GM10248 (cell line): ENCODE data around the gene FAM118B.
A peak's percentile ranks its signal among the peaks of the same experiment; 100 is the strongest.

Experiments
- CTCF ChIA-PET: fragments of 300-600 bp; sonication (Branson Sonifier 250); formaldehyde crosslinking; extraction: SDS; loops from one replicate; lab custom pipeline; 2021; ENCODE audit warnings: antibody characterized with exemption; lab: Yijun Ruan, JAX
- POLR2A ChIA-PET: fragments of 350-650 bp; sonication (Branson Sonifier 250); formaldehyde crosslinking; extraction: SDS; loops from one replicate; lab custom pipeline; 2020; ENCODE audit warnings: antibody characterized with exemption; lab: Yijun Ruan, JAX
- DNase-seq: peaks from one replicate; pipeline ENCODE4 v3.0.0; 2012; ENCODE audit errors: extremely low spot score
- TF ChIP-seq, protein P1 (sequence below): IDR thresholded peaks from 2 replicates; pipeline ENCODE4 v1.5.1; 2012; ENCODE audit warnings: mild to moderate bottlenecking, low read depth; ENCODE audit errors: extremely low read depth, missing control alignments, control extremely low read depth

The FAM118B gene

DNA sequence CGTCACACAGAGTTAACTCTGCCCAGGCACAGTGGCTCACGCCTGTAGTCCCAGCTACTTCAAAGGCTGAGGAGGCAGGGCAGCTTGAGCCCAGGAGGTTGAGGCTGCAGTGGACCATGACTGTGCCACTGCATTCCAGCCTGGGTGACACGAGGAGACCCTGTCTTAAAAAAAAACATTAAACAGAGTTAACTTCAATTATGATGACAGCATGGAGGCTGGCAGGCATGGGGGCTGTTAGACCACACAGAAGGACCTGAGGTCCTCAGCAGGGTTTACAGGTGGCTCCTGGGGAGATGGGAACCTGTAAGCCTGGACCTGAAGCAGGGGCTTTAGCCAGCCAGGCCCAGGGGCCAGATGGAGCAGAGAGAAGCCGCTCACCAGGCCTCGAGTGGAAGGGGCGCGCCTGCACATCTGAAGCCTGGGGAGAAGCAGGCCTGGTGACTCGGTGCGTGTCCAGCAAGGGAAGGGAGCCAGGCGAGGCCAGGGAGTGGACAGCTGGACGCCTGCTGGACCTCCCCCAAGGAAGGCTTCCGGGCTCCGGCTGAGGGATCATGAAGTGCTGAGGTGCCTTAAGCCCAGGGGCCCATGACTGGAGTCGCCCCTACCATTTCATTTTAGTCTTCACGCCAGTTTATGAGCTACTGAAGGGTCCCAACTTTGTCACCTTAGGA lies 25.4 kb upstream of the FAM118B start:
- POLR2A ChIA-PET: no interaction called here

DNA sequence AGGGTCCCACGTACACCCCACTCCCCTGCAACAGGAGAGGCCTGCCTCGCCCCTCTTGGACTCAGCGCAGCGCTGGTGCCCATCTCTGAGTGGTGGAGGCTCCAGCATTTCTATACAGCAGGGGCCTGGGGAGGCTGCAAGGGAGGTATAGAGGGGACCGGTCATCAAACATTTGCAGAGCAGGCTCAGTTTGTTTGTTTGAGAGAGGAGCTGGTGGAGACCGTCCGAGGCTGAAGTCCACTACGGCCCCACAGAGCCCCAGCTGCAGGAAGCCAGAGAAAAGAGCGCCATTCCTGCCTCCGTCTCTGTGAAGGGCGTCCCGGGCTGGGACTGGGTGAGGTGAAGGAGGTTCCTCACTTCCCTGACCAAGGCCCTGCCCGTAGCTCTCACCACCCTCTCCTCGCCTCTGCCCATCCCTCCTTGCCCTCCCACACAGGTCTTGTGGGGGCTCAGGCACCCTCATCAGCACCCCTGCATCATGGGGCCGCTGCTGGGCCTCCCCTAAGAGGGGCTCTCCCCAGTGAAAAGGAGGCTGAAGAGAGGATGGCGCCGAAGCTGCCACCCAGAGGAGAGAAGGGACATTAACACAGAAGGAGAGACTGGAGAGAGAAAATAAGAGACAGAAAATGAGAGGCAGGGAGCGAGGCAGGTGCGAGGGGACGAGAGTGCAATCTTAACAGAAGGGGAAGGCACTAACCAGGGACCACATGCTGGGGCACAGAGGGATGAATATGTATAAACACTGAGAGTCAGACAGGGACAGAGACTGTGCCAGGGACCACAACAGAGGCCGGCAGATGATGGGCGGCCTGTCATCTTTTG lies 24.7 kb upstream of the FAM118B start:
- TF ChIP-seq, protein P1, sequence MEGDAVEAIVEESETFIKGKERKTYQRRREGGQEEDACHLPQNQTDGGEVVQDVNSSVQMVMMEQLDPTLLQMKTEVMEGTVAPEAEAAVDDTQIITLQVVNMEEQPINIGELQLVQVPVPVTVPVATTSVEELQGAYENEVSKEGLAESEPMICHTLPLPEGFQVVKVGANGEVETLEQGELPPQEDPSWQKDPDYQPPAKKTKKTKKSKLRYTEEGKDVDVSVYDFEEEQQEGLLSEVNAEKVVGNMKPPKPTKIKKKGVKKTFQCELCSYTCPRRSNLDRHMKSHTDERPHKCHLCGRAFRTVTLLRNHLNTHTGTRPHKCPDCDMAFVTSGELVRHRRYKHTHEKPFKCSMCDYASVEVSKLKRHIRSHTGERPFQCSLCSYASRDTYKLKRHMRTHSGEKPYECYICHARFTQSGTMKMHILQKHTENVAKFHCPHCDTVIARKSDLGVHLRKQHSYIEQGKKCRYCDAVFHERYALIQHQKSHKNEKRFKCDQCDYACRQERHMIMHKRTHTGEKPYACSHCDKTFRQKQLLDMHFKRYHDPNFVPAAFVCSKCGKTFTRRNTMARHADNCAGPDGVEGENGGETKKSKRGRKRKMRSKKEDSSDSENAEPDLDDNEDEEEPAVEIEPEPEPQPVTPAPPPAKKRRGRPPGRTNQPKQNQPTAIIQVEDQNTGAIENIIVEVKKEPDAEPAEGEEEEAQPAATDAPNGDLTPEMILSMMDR: no peak
- ChIA-PET CTCF (interaction anchor here (1.1 to 2.1 kb wide), 4 partner anchors 16 to 249 kb away, joined by 3 to 4 read pairs (median 3); no protein-coding TSS in a partner anchor), POLR2A (no interaction called here)
- DNase-seq: no peak

More for the DNA sequence above, 25.4 kb upstream of the FAM118B start:
- no peak for DNase-seq
- CTCF ChIA-PET: interaction anchor here (1.2 to 2.1 kb wide), 2 partner anchors 12 to 248 kb away, joined by 3 to 4 read pairs; no protein-coding TSS in a partner anchor
- TF ChIP-seq, protein P1: no peak

DNA sequence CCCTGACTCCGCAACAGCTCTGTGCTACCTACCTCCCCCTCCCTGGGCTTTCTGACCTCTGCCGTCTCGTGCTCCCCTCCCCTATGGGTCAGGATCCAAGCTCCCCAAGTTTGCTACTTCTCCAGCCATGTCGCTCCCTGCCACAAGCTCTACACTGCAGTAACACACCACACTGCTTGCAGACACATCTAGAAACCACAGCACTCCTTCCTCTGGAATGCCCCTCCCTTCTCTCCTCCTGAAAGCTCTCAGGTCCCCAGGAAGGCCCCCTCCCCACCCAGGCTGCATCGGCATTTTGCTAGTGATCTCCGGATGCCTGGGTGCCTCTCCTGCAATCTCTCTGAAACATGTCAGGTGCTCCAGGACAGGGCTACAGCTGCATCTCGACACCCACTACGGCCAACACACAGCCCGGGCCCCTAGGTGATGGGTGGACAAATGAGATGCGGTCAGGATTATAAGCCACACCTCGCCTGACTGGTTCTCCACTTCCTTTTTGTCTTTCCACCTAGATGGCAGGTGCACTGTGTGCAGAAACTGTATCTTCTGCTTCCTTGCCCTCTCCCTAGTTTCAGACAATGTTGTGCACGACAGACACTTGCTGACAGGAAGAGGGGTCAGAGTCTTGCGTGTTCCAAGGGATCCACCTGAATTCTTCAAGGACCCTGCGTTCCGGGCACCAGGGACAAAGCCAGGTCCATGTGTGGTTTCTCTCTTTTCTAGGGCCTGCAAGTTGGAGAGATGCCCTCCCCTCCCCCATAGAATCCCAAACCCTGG lies 23.1 kb upstream of the FAM118B start:
- peak; percentile 65 for DNase-seq
- ChIA-PET POLR2A (no interaction called here), CTCF (interaction anchor here (0.8 to 2.1 kb wide), 7 partner anchors 15 to 265 kb away, joined by 3 to 5 read pairs (median 4); partner anchors contain the start of gene FAM118B)
- TF ChIP-seq, protein P1: no peak

DNA sequence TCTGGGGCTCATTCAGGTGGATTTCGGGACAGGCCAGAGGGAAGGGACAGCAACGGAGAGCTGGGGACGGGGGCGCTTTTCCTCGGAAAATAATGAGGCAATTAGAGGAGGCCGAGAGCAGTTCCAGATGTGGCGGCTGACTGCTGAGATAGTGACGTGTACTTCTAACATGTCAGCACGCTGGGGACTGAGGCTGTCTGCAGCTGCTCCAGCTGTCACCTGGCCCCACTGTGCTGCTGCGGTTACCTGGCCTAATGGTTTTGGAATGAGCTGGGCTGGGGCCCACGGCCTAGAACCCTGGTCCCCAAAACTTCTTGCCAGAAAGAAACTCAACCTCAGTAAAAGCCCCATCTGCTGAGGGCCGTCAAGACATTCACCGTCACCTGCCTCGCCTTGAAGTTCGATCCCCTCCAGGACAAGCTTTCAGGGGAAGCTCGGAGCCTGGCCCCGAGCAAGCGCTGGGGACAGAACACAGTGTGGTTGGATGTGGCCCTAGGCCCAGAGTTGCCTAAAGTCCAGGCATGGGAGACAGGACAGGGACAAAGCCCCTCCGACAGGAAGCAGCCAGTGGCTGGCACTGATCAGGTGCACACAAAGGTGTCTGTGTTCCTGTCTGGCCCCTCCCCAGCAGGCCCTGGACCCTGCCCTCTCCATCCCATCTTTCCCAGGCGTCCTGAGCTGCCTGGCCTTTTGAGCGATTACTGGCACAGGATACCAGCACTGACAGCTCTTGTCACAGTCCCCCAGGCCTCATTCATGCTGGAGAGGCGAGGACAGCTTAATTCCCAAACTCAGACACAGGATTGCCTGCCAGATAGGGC lies 22.3 kb upstream of the FAM118B start:
- ChIA-PET POLR2A (interaction anchor here (0.7 kb wide), 1 partner anchor 9 kb away, joined by 3 read pairs; no protein-coding TSS in a partner anchor), CTCF (interaction anchor here (1.0 to 1.7 kb wide), 5 partner anchors 14 to 266 kb away, joined by 3 to 5 read pairs (median 4); no protein-coding TSS in a partner anchor)
- TF ChIP-seq, protein P1: no peak
- peak; percentile 69 for DNase-seq

DNA sequence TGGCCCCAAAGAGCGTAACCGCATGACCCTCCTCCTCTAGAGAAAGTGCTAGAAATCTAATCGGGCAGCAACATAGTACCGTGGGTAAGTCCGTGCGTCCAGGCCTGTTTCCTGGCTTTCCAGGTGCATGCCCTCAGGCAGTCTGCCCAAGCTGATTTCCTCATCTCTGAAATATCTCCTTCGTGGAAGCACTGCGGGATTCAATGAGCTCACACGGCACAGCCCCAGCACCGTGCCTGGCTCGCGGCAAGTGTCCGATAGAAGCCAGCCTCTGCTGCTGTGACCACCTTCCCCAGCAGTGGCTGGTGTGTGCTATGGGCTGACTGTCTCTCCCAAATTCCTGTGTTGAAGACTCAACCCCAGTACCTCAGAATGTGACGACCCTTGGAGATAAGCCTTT lies 20.8 kb upstream of the FAM118B start:
- CTCF ChIA-PET: interaction anchor here (0.8 to 1.7 kb wide), 4 partner anchors 37 to 265 kb away, joined by 3 to 5 read pairs (median 4); no protein-coding TSS in a partner anchor
- no peak for DNase-seq
- POLR2A ChIA-PET: no interaction called here

More for the DNA sequence above, 20.8 kb upstream of the FAM118B start:
- TF ChIP-seq, protein P1: no peak
